Stimulated activated CD8-positive, alpha-beta memory T cell treated with anti-CD3 and anti-CD28 coated beads, Interleukin-4, amount 100 ng/mL, for 24 hours (primary cell): ENCODE data around the gene LDB2.

ENCODE experiments used
- DNase-seq: peaks from one replicate; pipeline ENCODE4 v3.0.0-alpha.2; 2020; ENCODE audit warnings: low read depth

The LDB2 gene

DNA sequence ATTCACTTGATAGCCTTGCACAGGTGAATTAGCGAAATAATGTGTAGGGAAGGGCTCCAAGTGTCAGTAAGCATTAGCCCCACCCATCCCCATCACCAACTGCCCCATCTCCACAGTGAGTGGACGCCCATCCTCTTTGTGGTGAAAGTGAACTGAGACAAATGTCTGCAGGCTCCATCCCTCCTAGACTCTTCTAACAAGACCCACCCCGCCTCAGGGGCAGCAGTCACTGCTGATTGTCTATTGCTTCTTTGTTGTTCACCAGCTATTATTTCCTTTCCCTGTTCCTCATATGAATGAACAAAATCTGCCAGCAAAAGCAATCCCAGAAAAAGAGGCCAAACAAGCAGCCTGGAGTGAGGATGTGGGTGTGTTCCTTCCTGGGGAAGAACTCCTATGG lies 96.4 kb downstream of the LDB2 start:
- DNase-seq: no peak

DNA sequence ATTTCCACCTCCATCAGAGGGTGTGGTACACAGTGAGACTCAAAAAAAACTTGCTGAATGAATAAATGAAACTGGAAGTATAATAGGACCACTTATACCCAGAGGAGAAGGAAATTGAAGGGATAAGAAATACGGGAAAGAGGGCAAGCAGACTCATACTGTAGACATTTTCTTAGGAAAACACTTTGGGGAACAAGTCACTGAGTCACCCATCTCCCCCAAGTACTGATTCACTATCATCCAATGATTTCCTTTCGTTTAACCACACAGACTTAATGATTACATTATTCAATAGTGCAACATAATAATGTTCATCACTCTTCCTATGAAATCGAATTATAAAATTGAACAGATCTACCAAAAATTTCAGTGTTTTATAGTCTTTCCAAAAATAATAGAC lies 97.1 kb downstream of the LDB2 start:
- DNase-seq: no peak

DNA sequence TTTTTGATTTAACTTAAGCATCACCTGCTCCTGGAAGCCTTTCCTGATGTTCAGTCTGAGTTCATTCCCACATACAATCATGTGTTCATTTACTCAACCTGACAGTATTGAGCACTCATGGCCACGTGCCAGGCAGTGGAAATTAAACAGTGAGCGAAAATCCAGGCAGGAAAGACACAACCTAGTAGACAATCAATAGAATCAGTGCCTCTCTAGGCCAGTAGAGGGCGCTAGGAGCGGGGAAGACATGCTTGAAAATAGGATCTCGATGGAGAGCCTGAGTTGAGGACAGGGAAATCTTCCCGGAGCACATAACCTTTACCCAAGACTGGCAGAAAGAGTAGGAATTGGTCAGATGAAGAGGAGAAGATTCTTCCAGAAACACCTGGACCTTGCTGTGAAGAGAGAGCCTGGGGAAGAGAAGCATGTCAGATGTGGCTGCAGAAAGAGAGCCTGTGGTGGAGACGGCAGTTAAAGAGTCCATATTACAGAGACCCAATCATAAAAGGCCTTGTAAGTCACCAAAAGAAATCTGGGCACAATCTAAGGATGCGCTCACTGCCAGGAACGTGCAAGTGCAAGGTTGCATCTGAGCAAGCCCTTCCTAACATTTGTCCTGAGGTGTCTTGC lies 103.5 kb downstream of the LDB2 start:
- peak; percentile 5 for DNase-seq

DNA sequence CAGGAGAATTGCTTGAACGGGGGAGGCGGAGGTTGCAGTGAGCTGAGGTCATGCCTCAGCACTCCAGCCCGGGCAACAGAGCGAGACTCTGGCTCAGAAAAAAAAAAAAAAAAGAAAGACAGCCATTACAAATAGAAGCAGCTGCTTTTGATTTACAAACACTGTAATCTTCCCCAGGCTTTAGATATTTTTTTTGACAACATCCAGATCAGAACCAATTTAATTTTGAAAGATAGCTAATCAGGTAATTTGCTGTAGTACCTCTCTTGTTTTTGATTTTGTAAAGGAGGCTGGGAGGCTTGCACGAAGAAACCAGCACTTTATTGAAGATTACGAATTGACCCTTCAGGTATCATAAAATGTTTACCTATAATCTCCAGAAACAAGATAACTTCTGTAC lies 107.0 kb downstream of the LDB2 start:
- DNase-seq: no peak

DNA sequence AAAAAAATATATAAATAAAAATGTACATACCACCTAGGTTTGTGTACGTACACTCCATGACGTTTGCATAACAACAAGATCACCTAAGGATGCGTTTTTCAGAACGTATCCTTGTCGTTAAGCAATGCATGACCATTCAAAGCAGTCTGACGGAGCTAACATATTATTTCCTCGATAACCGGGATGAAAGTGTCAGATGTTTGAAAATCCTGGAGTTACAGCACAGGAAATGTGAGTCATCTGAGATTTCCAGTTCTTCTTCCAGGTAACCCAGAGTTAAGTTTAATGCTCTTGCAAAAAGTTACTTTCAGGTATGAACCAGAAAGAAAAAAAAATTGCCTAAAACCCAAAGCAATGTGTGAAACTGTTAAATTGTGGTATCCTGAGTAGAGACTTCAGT lies 107.9 kb downstream of the LDB2 start:
- DNase-seq: no peak

DNA sequence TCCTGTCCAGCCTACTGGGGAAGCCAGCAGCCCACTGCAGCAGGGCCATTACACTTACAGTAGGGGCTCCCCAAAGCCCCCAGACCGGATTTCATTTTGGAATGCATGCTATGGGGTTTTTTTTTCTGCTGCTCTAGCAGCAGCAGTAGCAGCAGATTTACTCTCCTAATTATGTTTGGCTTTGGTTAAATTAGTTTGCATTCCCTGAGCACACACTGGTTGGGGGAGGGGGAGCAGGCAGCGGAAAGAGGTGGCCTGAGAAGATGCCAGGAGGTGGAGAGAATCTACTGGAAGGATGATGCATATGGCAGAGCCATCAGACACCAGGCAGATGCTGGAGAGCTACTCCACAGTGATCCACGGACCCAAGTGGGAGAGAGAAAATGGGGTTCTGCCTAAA lies 109.6 kb downstream of the LDB2 start:
- DNase-seq: no peak

DNA sequence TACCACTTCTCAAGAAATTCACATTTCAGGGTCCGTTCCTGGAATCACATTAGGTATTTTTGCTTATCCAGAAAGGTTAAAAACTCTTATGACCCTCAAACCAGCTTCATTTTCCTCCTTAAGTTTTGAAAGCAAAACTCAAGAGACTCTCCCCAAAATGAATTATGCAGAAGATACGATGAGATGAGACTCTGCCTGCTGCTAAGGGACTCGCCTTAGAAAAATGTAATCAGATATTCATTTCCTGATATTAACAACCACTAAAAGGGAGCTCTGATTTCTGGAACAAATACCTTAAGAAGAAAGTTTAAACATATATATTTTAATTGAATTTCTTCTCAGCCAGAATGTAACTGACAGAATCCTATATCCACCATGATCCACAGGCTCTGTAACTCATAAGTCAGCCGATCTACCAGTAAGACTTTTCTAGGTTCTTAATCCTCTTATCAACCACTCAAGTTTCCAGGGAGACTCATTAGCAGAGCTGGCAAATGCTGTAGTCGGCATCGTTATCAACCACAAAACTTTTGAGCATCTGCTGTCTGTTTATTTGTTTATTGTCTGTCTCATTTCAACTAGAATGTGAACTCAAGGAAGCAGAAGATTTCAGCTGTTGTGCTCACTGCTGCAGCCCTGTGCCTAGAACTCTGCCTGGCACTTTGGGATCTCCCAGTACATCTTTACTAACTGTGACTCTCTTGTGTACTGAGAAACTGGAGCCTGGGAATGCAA lies 112.5 kb downstream of the LDB2 start:
- DNase-seq: no peak

DNA sequence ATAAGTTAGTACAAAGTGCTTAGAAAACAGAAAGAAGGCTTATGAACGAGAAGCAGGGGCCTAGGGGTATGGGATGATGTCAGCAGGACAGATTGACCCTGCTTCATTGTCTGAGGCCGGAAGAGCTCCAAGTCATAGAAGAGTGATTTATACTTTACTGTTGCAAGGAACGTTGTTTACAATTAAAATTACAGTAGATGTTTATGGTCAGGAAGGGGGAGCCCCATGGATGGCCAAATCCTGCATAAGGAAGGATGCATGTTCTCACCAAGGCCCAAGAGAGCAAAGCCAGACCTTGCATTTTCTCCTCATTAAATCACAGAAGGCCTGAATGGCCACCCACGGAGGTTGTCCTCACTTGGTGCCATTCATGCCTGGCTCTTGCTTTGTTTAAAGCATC lies 115.3 kb downstream of the LDB2 start:
- no peak for DNase-seq

DNA sequence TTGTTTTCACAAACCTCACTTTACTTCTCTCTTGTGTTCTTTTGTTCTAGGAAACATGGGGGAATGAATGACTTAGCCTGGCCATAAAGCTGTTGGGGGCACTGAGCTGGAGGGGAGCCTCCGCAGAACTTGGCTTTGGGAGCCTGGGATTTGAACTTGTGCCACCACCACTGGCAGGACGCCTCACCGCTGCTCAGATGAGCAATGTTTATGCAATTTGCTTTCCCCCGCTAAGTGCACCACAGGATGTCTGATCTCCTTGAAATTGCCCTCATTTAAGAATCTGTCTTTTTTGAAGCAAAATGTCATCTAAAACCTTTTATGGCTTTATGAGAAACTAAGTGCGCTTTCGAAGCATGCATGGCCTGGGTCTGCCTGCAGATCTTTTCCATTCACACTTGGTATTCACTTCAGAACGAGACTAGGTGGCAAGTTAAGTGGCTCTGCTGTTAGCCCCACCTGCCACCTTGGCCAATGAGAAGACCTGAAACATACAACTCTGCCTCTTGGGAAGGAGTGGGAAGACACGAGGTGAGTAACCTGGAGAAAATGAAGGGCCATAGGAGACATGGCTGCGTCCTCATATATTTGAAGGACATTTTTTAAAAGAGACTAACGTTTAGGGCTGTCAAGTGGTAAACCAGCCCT lies 119.3 kb downstream of the LDB2 start:
- no peak for DNase-seq

DNA sequence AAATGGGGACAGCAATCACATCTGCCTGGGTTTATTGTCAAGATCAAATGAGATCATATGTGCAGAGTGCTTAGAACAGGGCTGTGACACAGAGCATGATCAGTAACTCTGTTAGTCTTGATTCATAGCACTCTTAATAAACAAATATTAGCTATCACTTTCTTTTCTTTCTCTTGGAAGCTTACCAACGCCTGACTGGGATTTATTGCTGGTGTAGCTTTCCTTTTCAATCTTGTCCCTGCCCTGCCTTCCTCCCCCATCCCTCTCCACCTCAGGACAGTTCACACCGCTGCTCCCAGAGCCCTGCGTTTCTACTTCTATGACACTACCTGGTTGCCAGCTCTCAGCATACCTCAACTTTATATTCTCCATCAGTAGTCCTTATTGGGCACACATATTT lies 120.7 kb downstream of the LDB2 start:
- no peak for DNase-seq

DNA sequence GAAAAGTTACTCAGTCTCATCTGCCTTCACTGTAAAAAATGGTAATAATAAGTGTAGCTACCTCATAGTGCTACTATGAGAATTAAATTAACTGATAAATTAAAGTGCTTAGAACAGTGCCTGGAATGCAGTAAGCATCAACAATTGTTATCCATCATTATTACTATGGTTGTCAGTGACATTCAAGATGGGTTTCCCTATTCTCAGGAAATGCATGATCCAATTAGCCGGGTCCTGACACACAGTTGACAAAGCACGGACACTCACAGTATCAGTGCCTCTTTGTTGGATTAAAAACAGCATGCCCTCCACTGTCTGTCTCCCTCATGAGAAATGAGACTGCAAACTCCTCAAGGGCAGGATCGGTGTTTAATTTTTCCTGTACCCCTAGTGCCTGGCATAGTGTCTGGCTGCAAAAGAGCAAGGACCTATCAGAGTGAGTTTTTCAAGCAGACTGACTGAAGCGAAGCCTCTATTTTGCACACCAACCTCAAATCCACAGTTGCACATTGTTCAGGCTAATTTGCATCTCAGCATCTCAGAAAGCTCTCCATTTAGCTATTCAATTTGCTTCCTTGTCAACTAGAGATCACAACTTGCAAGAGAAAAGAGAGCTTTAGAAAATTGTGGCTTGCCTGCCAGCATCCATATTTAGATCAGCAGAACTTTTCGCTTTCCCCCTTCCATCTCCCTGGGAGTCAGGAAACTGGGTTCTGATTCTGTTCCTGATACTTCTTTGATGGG lies 122.9 kb downstream of the LDB2 start:
- no peak for DNase-seq

DNA sequence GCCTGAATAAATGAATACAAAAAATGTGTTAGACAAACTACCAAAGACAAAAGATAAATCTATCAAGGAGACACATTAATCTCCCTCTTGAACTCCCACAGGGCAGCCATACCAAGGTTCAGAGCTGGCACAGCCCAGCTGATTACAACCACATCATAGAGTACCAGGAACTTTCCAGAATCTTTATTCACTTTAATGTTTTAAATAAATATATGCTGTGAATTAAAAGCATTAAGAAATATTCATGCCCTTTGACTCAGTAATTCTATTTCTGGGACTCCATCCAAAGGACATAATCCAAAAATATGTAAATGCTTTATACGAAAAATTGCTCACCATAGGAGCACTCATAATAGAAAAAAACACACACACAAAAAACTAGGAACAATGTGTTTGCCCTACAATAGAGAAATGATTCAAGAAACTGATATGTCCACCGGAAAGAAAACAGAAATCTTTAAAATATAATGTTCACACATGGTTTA lies 126.0 kb downstream of the LDB2 start:
- DNase-seq: no peak

DNA sequence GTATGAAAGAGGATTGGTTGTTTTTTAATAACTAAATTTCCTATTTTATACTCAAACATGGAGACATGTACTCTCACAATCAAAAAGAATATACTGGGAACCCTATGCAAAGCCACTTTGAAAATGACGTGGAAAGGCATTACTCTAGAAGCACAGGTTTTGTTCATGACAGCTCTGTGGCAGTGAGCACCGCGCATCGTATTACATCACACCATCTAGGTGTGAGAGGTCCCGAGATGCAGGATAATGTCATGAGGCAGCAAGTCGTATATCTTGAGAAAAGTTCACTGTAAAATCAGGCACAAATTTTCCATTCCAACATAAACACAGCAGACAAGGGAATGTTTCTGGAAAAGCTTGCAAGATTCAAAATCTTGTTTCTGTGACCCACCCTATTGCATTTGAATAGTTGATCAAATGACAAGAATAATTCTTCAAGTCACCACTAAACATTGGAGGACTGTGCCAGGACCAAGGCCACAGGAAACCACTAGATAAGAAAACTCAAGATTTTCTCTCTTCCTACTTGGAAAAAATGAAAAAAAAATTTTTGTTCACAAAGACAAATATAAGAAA lies 127.6 kb downstream of the LDB2 start:
- DNase-seq: no peak

DNA sequence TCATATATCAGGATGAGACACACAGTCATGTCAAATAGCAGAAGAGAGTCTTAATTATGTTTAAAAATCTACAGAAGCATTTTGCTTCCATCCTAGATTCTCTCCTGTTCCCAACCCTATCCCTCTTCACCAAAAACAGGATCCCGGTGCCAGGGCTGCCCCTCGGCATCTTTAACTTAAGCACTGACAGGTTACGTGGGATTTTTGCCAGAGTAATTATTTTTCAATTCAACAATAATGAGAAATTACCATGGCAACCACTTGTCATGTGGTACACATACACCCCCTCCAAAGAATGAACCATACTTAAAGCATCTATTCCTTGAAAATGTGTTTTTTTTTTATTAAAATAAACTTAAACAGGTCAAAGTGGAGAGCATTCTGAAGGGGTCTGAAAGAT lies 130.6 kb downstream of the LDB2 start:
- DNase-seq: no peak

DNA sequence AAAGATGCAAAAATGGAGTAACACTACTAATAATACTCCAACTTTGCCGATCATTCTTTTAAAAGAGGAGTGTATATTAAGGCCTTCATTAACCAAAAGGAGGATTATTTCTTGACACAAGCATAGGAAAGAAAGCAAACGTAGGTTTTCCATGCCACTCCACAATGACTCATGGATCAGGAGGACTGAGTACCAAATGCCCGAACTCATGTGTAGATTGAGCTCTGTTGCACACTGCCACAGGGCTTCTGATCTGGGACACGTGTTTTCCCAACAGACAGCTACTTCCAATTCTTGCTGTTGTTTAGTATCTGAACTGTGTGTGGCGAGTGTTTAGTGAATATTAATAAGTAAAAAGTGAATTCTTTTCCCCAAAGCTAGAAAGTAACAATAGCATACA lies 131.2 kb downstream of the LDB2 start:
- DNase-seq: no peak

DNA sequence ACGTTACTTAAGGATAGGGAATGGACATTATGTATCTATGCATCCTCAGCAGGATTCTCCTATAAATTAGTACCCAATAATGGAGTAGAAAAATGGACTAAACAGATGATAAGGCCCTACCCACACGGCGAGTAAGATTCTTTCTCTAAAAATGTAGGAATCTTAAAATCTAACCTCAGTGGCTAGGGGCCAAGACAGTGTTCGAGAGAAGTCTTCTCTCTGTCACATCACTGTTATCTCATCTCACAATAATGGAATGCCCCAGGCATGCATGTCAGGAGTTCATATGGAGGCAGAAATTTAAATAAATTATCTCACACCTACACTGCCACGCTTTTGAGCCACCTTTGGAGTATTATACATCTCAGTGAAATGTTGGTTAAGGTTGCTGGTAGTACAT lies 132.9 kb downstream of the LDB2 start:
- no peak for DNase-seq

DNA sequence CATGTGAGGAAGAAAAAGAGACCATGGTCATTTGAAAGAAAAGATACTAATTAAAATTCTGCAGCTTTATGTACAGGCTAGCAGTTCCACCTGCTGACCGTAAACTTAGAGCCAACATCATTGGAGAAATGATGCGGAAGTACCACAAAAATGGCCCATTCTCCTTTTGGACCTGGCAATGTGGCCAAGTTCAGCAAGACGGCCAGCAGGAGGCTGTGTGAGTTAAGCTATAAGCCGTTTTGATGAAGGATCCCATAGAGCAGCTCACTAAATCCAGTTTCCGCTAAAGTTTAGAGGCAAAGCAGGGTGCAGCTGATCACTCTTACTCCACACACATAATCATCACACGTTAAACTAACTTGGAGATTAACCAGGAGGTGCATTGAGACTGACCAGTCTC lies 133.8 kb downstream of the LDB2 start:
- DNase-seq: no peak

DNA sequence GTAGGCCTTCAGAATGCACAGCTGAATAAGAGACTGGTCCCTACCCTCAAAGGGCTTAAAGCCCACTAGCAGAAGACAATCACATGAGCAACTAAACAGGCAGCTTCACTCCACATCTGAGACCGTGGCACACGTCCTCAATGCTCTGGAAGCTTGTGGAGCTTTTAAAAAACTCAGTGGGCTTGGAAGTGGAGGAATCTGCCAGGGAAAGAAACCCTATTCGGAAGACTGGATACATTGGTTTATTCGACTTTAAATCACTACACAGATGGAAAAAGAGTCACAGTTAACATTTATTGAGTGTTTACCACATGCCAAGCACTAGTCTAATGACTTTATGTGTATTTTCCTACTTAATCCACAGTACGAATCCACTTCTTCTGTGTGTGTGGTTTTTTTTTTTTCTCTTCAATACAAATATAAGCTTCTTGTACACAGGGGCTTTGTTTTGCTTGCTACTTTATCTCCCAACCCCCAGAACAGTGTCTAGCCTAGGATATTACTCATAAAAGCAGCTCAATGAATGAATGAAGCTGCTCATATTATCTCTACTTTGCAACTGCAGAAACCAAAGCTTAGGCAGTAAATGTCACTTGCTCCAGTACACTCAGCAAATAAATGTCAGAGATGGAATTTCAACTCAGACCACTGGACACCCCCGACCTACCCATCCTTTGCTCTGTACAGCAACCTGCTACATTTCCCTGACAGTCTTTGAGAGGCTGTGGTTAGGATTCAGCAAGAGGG lies 137.7 kb downstream of the LDB2 start:
- DNase-seq: no peak

DNA sequence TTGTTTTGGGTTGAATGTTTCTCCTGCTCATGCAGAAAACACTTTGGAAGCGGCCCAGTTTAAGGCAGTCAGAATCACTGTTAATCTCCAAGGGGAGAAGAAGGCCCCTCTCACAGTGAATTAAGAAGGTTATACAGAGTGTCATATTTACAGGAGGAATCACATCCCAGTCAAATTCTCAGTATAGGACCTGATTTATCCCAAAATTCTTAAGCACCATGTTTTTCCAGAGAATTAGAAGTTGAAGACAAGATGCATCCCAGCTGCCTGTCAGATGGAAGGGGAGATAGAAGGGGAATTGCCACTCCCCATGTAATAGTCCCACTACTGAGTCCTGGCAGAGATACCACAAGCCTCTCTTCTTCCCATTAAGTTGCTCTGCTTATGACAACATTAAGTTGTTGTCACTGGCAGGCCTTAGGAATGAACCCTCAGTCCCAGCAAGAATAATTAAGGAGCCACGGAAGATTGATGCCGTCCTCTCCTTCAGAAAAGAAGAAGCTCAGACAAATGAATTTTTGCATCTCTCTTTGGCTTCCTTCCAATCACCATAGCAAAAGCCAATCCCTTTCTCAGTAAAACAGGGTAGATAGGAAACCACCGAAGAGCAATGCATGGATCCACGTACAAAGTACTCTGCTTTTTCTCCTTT lies 138.4 kb downstream of the LDB2 start:
- no peak for DNase-seq

DNA sequence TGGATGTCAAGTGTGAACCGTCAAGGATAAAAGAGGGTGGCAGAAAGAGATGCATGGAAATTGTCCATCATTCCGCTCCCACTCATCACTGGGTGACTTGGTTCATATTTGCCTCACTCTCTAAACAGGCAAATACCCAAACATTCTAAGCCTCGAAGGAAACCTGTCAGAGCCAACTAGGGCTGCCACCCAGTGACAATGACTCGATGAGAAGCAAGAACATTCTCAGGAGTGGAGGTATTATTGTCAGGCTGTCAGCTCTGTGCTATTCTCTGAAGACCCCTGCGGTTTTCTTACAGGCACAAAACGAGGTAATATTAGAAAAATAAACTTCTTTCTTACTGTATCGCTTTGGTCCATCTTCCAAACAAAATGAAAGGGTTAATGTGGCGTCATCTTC lies 139.6 kb downstream of the LDB2 start:
- no peak for DNase-seq

DNA sequence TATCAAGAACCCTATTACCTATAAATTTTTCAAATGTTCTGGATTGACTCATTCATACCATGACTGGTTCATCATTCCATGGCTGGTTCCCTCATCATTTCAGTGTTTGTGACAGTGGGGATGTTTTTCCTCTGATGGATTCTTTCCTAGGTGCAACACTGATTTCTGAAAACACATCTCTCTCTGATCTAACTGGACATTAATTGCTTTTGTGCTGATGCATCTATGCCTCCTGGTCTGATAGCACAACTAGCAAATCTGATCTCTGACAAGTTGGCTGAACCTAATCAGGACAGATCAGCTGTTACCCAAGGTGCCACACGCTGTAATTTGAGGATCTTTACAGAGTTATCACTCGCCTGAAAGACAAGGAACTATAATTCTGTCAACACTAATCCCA lies 140.2 kb downstream of the LDB2 start:
- DNase-seq: no peak
